Daoy (cell line): Measurements from ENCODE around the gene CELA2A. TPM values are rescaled to one million over a fixed set of nuclear protein-coding genes. Genes with fewer than 3 reads are reported as not detected.
"Not testable (repeated sequence)": the region's sequence is repeated elsewhere in the genome, so short reads cannot be mapped to it uniquely, and the experiment has no call there.

ENCODE experiments used
- DNase-seq: peaks from one replicate; pipeline ENCODE4 v3.0.0-alpha.2; 2015; ENCODE audit warnings: low read depth
- total RNA-seq: library from RNA; depleted of rRNA; stranded (reverse); fragments of >200 nt; shearing (Covaris generic); gene quantifications from 2 replicates; pipeline ENCODE4 v1.2.3, GENCODE V29; 2014

CELA2A gene
- total RNA-seq, 1 experiment from 2014 or later = not detected

GRCh38 chr1:15444468-15445389, 11.8 kb upstream of the CELA2A start:
- DNase-seq = no peak

- no peak for DNase-seq
These were observed 11.0 kb upstream of the CELA2A start for GRCh38 chr1:15445390-15446122.

DNA sequence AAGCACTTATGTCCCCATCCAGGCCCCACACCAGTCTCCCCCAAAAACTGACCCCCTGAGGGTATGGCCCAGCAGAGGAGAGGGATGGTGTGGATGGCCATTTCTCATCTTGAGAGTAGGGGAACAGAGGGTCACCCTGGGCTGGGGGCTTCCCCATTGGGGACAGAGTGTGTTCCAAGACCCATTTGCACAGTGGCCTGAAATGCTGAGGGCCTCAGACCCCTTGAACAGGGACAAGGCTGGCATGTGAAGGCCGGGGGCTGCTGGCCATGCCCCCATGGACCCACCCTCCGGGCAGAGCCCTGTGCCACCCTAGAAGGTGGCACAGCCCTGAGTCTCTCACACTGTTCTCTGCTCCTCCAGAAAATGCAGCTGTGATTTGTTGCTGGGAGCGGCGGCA, 10.3 kb upstream of the CELA2A start:
- DNase-seq = no peak

DNA sequence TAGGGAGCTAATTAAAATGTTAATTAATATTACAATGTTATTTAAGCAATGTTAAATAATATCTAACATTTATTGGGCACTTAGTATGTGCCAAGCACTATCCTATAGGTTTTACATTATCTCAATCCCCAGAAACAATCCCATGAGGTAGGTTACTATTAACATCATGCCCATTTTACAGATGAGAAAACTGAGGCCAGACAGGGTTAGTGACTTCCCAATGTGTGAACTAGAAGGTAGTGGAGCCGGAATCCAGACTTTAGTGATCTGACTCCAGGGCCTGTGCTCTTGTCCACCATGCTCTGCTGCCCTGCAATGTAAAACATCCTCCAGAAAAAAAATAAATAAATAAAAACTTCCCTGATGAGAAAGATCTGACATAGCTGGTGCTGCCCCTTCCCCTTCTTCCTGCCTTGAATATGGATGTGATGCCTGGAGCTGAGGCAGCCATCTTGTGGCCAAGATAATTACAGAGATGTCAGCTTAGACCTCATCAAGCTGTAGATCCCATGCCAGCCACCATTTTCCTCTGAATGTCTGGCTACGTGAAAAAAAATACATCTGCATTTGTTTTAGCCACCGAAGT, 7.6 kb upstream of the CELA2A start:
- DNase-seq = no peak

- DNase-seq = no peak
These were observed 7.0 kb upstream of the CELA2A start for GRCh38 chr1:15449567-15449966.

DNA sequence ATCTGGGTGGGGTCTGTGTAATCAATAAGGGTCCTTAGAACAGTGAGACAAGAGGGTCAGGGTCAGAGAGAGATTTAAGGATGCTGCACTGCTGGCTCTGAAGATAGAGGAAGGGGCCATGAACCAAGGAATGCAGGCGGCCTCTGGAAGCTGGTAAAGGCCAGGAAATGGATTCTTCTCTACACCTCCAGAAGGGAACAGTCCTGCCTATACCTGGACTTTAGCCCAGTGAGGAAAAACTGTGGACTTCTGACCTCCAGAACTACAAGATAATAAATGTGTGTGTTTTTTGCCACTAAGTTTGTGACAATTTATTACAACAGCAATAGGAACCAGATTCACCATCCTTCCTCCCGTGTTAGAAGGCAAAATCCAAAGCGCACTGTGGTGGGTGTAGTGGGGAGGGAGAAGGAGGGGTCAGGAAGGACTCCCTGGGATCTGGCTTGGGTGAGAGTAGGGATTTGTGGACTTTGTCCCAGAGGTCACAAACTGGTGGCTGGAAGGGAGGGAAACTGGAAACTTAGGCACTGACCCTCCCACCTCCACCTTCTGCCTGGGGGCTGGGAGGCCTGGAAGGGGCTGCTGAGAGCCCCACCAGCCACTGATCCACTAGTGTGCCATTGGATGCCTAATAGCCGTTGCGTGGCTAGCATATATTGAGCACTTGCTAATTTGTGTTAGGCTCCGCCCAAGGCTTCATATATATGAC, 5.4 kb upstream of the CELA2A start:
- DNase-seq = no peak

- DNase-seq = peak; percentile 20
These were observed 4.3 kb upstream of the CELA2A start for GRCh38 chr1:15452216-15452615.

GRCh38 chr1:15452866-15453571, 3.5 kb upstream of the CELA2A start:
- no peak for DNase-seq

DNA sequence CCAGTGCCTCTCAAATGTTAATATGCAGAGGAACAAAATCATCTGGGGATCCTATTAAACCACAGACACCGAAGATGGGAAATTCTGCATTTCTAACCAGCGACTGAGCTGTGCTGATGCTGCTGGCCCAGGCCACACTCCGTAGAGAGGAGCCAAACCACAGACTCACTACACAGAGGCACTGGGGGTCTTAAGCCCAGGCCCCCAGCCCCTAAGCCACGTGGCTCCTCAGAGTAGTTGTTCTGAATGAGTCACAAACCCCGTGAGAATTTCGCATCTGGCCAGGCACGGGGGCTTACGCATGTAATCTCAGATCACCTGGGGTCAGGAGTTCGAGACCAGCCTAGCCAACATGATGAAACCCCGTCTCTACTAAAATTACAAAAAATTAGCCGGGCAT, 2.8 kb upstream of the CELA2A start:
- no peak for DNase-seq

GRCh38 chr1:15454256-15454655, 2.3 kb upstream of the CELA2A start:
- peak; percentile 44 for DNase-seq

DNA sequence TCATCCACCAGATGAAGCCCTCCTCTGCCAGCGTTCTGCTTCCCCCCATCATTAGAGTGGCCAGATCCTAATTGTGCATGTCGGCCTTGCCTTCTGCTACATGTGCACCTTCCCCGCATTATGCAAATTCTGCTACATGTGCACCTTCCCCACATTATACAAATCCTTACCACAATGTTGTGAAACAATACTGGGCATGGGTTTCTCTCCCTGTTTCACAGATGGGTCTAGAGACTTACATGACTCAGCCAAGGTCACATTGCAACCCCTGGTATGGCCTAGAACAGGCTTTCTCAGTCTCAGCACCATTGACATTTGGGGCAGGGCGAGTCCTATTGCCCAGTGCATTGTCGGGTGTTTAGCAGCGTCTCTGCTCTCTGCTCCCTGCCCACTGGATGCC, 1.0 kb upstream of the CELA2A start:
- no peak for DNase-seq

GRCh38 chr1:15457585-15457984, 1.1 kb downstream of the CELA2A start:
- DNase-seq = no peak

- DNase-seq = not testable (repeated sequence)
These were observed 1.9 kb downstream of the CELA2A start for GRCh38 chr1:15458388-15458787.

DNA sequence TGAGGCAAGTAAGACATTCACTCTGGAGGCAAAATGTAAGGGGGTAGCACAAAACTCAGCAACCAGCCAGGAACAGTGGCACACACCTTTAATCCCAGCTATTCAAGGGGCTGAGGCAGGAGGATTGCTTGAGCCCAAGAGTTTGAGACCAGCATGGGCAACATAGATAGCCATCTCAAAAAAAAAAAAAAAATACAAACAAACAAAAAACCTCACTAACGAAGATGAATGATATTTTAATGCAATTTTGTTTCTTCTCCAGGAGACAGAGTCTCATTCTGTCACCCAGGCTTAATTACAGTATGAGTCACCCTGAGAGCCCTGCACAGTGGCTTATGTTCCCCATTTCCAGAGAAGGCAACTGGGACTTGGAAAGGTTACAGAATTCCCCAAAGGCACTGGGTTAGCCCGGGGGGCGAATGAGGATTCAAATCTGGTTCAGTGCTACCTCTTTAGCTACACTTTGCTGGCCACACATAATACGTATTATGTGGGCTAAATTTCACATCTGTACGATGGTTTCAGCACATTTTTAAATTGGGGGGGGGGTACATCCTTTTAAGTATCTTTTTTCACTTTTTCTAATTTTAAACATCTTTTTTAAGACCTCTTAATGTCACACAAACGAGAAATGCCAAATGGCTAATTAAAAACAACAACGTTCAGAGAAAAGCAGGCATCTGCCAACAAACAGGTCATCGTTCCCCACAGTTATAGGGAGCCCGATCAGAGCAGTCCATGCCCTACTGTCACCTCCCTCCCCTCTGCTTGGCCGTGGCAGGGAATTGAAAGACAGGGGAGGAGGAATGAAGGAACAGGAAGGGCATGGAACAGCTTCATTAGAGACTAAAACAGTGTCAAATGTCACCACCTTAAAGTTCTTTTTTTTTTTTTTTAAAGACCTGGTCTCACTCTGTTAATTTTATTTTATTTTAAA, 3.5 kb downstream of the CELA2A start:
- DNase-seq = peak; percentile 71

DNA sequence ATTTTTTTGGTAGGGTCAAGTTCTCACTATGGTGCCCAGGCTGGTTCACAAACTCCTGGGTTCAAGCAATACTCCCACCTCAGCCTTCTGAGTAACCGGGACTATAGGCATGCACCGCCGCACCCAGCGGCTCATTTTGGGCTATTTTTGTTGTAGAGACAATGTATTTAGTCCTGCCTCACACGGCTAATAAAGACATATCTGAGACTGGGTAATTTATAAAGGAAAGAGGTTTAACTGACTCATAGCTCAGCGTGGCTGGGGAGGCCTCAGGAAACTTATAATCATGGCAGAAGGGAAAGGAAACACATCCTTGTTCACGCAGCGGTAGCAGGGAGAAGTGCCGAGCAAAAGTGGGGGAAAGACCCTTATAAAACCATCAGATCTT, 4.2 kb downstream of the CELA2A start:
- DNase-seq = peak; percentile 16

- DNase-seq = not testable (repeated sequence)
These were observed 6.7 kb downstream of the CELA2A start for GRCh38 chr1:15463064-15463800.

- not testable (repeated sequence) for DNase-seq
These were observed 7.4 kb downstream of the CELA2A start for GRCh38 chr1:15463926-15464322.

GRCh38 chr1:15465674-15466073, 9.1 kb downstream of the CELA2A start:
- no peak for DNase-seq

DNA sequence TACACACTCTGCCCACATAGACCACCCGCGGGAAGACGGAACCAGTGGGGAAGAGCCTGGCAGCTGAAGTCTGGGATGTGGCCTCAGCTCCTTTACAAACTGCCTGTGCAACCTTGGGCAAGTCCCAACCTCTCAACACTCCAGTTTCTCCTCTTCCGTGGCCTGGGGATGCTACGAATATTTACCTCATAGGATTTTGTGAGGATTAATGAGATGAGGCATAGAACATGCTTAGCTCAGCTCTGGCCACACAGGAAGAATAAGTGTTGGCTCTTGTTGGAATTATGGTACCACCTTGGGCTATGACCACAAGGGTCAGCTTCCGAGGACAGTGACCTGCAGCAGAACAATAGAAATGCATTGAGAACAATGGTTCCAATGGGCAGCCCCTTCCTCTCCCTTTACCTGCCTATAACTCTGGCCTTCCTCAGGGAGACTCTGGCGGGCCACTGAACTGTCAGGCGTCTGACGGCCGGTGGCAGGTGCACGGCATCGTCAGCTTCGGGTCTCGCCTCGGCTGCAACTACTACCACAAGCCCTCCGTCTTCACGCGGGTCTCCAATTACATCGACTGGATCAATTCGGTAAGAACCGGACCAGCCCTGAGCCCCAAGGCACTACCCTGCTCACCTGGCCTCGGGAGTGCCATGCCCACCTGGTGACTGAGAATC, 10.6 kb downstream of the CELA2A start:
- DNase-seq = not testable (repeated sequence)
